Suprapubic skin (tissue), 4 donors: Measurements from ENCODE around the gene TRIO. TPM values are rescaled to one million over a fixed set of nuclear protein-coding genes. Genes with fewer than 3 reads are reported as not detected.
A peak's percentile ranks its signal among the peaks of the same experiment; 100 is the strongest.

Experiments used
- DNase-seq, 2 donors: peaks; one replicate each; pipeline ENCODE4 v3.0.0-alpha.2; 2019; ENCODE audit warnings: low spot score in 2 of 2
- H3K27ac ChIP-seq: fragments of 200-600 bp; sonication (generic); one replicate; pipeline ENCODE4 v1.5.1; 2019
- H3K27me3 ChIP-seq: fragments of 200-600 bp; sonication (generic); one replicate; pipeline ENCODE4 v1.5.1; 2019
- H3K36me3 ChIP-seq: fragments of 200-600 bp; sonication (generic); one replicate; pipeline ENCODE4 v1.5.1; 2019
- H3K4me1 ChIP-seq: fragments of 200-600 bp; sonication (generic); one replicate; pipeline ENCODE4 v1.5.1; 2019
- H3K4me3 ChIP-seq: fragments of 200-600 bp; sonication (generic); one replicate; pipeline ENCODE4 v1.5.1; 2019; ENCODE audit warnings: mild to moderate bottlenecking
- H3K9me3 ChIP-seq: fragments of 200-600 bp; sonication (generic); one replicate; pipeline ENCODE4 v1.5.1; 2019
- EP300 ChIP-seq: sonication (generic); formaldehyde crosslinking; IDR thresholded peaks from one replicate; pipeline ENCODE4 v1.6.1; 2017; ENCODE audit warnings: antibody characterized with exemption
- POLR2A ChIP-seq, 2 donors: fragments of 450-650 bp; IDR thresholded peaks; one replicate each; pipeline ENCODE4 v1.6.1; 2017; ENCODE audit warnings: antibody characterized with exemption in 2 of 2, mild to moderate bottlenecking in 2 of 2, moderate library complexity in 2 of 2
- POLR2AphosphoS5 ChIP-seq, 3 donors: sonication (generic); formaldehyde crosslinking; IDR thresholded peaks; one replicate each; pipeline ENCODE4 v1.6.1; 2017; ENCODE audit warnings: antibody characterized with exemption in 3 of 3
- WGBS: methylation state at CpG from one replicate; pipeline ENCODE4 v1.1.5; 2018; 5-methylcytosine and 5-hydroxymethylcytosine counted together
- total RNA-seq, 4 donors: library from RNA; depleted of rRNA; stranded (reverse); fragments of >200 nt; gene quantifications; one replicate each; pipeline ENCODE4 v1.1.0, GENCODE V29; 2016
- TF ChIP-seq, protein P1 (sequence below), 2 donors: fragments of 200-600 bp in 1 of 2; fragments of 450-650 bp in 1 of 2; sonication (generic) in 1 of 2; IDR thresholded peaks; one replicate each; pipeline ENCODE4 v1.5.1; 2016 to 2019; ENCODE audit warnings: antibody characterized with exemption in 2 of 2, mild to moderate bottlenecking in 1 of 2, moderate library complexity in 1 of 2

TRIO gene
- total RNA-seq, 4 donors from 2014 or later = 62.7 to 159 (median 70.4) TPM

DNA sequence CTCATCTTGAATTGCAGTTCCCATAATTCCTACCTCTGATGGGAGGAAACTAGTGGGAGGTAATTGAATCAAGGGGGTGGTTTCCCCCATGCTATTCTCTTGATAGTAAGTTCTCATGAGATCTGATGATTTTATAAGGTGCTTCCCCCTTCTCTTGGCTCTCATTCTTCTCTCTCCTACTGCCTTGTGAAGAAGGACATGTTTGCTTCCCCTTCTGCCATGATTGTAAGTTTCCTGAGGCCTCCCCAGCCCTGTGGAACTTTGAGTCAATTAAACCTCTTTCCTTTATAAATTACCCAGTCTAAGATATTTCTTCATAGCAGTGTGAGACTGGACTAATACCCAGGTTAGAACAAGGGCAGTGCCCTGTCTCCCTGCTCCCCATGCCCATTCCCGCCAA is 7.5 kb upstream of the TRIO start:
- DNase-seq = no peak
- Histone ChIP-seq H3K4me3 (no peak overlapping the region), H3K4me1 (no peaks in the 10 kb centered on the region), H3K27me3 (no peaks in the 10 kb centered on the region), H3K9me3 (no peaks in the 10 kb centered on the region), H3K36me3 (no peaks in the 10 kb centered on the region), H3K27ac (no peak overlapping the region)
- 100% methylated on average over 1 of the region's 1 CpG for WGBS
- TF ChIP-seq POLR2A (IDR thresholded peaks at IDR 0.05) (no peak), POLR2AphosphoS5 (IDR thresholded peaks at IDR 0.05) (no peak), EP300 (no peak)
- TF ChIP-seq, protein P1, sequence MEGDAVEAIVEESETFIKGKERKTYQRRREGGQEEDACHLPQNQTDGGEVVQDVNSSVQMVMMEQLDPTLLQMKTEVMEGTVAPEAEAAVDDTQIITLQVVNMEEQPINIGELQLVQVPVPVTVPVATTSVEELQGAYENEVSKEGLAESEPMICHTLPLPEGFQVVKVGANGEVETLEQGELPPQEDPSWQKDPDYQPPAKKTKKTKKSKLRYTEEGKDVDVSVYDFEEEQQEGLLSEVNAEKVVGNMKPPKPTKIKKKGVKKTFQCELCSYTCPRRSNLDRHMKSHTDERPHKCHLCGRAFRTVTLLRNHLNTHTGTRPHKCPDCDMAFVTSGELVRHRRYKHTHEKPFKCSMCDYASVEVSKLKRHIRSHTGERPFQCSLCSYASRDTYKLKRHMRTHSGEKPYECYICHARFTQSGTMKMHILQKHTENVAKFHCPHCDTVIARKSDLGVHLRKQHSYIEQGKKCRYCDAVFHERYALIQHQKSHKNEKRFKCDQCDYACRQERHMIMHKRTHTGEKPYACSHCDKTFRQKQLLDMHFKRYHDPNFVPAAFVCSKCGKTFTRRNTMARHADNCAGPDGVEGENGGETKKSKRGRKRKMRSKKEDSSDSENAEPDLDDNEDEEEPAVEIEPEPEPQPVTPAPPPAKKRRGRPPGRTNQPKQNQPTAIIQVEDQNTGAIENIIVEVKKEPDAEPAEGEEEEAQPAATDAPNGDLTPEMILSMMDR (IDR thresholded peaks at IDR 0.05) = no peak

DNA sequence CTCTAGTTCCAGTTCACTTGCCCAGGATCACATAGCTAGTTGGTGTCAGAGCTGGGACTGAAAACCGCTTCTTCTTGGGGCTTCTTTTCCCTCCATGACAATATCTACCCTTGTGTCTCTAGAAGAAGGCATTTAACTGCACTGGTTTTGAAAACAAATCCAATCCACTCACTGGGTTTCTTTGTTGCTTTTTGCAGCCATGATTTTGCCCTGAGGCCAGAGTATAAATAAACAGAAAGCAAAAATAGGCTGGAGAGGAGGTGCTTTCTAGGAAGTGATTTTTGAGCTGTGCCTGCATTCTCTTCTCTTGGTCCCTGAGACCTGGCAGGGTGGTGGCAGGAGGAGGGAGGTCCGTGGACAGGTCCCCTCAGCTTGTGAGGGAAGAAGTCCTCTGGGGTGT is 6.9 kb upstream of the TRIO start:
- Histone ChIP-seq H3K4me3 (no peak overlapping the region), H3K27ac (no peak overlapping the region), H3K4me1 (no peaks in the 10 kb centered on the region), H3K36me3 (no peaks in the 10 kb centered on the region), H3K9me3 (no peaks in the 10 kb centered on the region), H3K27me3 (no peaks in the 10 kb centered on the region)
- no peak for DNase-seq
- WGBS = 65% methylated on average over 2 of the region's 2 CpGs
- no peak for TF ChIP-seq POLR2AphosphoS5 (IDR thresholded peaks at IDR 0.05)
- TF ChIP-seq, protein P1 (IDR thresholded peaks at IDR 0.05) = no peak

DNA sequence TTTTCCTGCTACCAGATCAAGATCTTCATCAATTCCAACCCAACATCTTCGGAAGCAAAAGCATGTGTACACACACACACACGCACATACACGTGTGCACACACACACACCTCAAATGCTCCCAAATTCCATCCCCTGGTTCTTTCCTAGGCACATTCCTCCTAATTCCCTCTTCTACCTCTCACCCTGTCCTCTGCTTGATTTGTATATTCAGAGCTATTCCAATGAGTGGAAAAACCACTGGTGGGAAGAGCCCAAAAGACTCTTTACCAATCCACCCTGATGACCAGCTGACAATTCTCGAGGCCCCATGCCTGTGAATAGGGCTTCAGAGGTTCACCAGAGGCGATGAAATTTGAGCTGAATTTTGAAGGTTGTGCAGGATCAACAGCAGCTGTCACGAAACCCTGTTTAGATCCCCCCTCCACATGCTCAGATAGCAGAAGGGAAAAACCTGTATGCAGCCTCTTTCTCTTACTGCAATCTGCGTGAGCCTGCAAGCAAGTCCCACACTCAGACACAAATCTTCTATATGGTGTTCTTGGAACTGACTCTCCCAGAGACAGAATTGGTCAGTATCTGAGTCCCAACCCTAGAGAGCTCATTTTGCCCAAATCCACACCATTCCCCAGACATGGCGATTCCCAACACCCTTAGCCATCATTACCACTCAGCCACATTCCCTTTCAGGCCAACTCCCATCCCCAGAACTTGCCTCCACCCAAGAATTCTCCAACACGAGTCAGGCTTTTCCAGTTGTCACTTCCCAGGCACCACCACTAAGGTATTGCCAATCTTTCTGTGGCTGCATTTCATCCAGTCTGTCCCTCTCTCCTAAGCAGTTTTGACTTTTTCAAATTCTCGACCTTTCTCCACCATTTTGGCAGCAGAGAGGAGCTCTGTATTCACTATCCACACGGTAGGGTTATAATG is 4.3 kb upstream of the TRIO start:
- Histone ChIP-seq H3K36me3 (no peaks in the 10 kb centered on the region), H3K9me3 (no peaks in the 10 kb centered on the region), H3K27ac (no peak overlapping the region), H3K27me3 (no peaks in the 10 kb centered on the region), H3K4me1 (peaks cover 7% of the 10 kb centered on the region), H3K4me3 (no peak overlapping the region)
- TF ChIP-seq POLR2AphosphoS5 (IDR thresholded peaks at IDR 0.05) = no peak
- TF ChIP-seq, protein P1 (IDR thresholded peaks at IDR 0.05) = no peak
- no peak for TF ChIP-seq POLR2A (IDR thresholded peaks at IDR 0.05)
- no peak for TF ChIP-seq EP300
- 79% methylated on average over 11 of the region's 11 CpGs for WGBS
- DNase-seq = no peak

DNA sequence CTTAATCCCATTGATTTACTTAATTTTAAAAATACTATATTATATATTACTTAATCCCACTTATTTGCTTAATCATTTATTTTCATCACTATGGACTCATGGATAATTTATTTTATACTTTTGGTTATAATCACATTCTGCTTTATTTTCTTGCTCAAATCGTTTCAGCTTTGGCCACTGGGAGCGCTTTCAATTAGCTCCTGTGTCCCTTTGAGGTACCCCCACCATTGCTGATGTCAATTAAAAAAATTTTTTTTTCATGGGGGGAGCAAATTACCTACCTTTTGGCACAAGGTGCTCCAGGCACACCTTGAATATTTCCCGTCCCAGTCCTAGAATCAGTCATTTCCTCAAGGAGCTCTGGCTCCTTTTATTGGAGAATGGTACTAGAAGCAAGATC is 1.4 kb upstream of the TRIO start:
- WGBS = 84% methylated on average over 3 of the region's 3 CpGs
- Histone ChIP-seq H3K27me3 (no peaks in the 10 kb centered on the region), H3K4me3 (no peak overlapping the region), H3K27ac (no peak overlapping the region), H3K36me3 (no peaks in the 10 kb centered on the region), H3K9me3 (no peaks in the 10 kb centered on the region), H3K4me1 (peaks cover 25% of the 10 kb centered on the region)
- no peak for DNase-seq
- TF ChIP-seq POLR2AphosphoS5 (IDR thresholded peaks at IDR 0.05) (no peak), POLR2A (IDR thresholded peaks at IDR 0.05) (no peak)
- TF ChIP-seq, protein P1 (IDR thresholded peaks at IDR 0.05) = no peak

DNA sequence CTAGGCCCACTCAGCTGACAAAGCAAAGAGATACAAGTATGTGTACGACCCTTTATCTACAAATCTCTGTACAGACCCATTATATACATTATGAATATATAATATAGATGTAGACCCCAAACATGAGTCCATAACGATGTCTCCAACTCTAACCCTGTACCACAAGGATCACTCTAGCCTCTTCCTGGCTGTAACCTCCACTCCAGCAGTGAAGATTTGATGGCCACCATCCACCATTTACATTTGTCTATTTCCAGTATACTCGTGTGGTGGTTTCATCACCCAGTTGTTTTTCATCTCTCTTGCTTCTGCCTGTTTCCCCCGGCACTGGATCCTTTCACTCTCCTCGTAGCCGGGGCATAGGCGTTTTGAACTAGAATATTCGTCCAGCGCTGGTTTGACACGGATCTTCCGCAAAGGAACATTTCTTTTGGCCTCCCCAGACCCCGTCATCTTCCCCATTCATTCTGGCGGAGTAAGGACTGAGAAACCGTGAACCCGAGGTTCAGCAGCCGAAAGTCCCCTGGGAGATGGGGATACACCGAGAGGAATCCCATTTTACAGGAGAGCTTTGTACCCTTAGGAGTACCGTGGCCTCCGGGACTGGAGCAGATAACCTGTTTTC is 828 bp upstream of the TRIO start:
- H3K9me3 ChIP-seq = no peaks in the 10 kb centered on the region
- 16% methylated on average over 17 of the region's 19 CpGs for whole genome bisulfite sequencing
- peak overlapping the region; percentile 94 for H3K27ac ChIP-seq
- DNase-seq = no peak
- peak overlapping the region; percentile 76 for H3K4me3 ChIP-seq
- H3K4me1 ChIP-seq = peaks cover 29% of the 10 kb centered on the region
- TF ChIP-seq EP300 = no peak
- no peaks in the 10 kb centered on the region for H3K36me3 ChIP-seq
- no peaks in the 10 kb centered on the region for H3K27me3 ChIP-seq
